Fibroblast of lung (primary cell): ENCODE results near the gene LBHD1.

Source experiments
- CTCF ChIP-seq, 2 donors: IDR thresholded peaks in 1 of 2; conservative IDR thresholded peaks in 1 of 2; 1 replicate in 1 of 2; 2 replicates in 1 of 2; pipeline ENCODE4 v1.5.1; 2011 to 2012; ENCODE audit warnings: low read length in 2 of 2, control low read depth in 1 of 2, inconsistent platforms in 1 of 2, low read depth in 1 of 2, mild to moderate bottlenecking in 1 of 2
- EZH2 ChIP-seq: IDR thresholded peaks from 2 replicates; pipeline ENCODE4 v1.5.1; 2012; ENCODE audit warnings: low read length, control low read depth, mild to moderate bottlenecking; ENCODE audit errors: missing control alignments

- TF ChIP-seq CTCF (conservative IDR thresholded peaks at IDR 0.05 in 1 of 2, IDR thresholded peaks at IDR 0.05 in 1 of 2; ENCODE audit: low read depth in 1 of 2, low read length in 2 of 2), result no peak
- TF ChIP-seq EZH2, result no peak
Measured at GRCh38 chr11:62648967-62649364, 23.1 kb downstream of the LBHD1 start.
